ENCODE results near the gene SEMA4B.

Gene SEMA4B

GRCh38 chr15:90201130-90201943, at the start of gene SEMA4B:
TSS of gene SEMA4B (plus strand) at chr15:90201330. CDS start at chr15:90201579, 249 bp downstream.
- no peak for TF ChIP-seq CTCF (IDR thresholded peaks at IDR 0.05; ENCODE audit: insufficient read depth, missing control alignments)
- DNase-seq (ENCODE audit: insufficient read length, low spot score) (peak; percentile 84), FAIRE-seq (no peak)

GRCh38 chr15:90151989-90152645, 49.0 kb upstream of the SEMA4B start:
- no peak for FAIRE-seq

GRCh38 chr15:90153658-90154057, 47.5 kb upstream of the SEMA4B start:
- FAIRE-seq = no peak
- TF ChIP-seq CTCF (IDR thresholded peaks at IDR 0.05; ENCODE audit: insufficient read depth, missing control alignments) = no peak
- no peak for DNase-seq (ENCODE audit: insufficient read length, low spot score)

More at GRCh38 chr15:90151989-90152645, 49.0 kb upstream of the SEMA4B start:
- no peak for DNase-seq (ENCODE audit: insufficient read length, low spot score)
- no peak for TF ChIP-seq CTCF (IDR thresholded peaks at IDR 0.05; ENCODE audit: insufficient read depth, missing control alignments)

- FAIRE-seq = no peak
- TF ChIP-seq CTCF (IDR thresholded peaks at IDR 0.05; ENCODE audit: insufficient read depth, missing control alignments) = no peak
- no peak for DNase-seq (ENCODE audit: insufficient read length, low spot score)
Observed at GRCh38 chr15:90154246-90154645, 46.9 kb upstream of the SEMA4B start.

GRCh38 chr15:90154861-90155626, 46.1 kb upstream of the SEMA4B start:
- FAIRE-seq = no peak

GRCh38 chr15:90159213-90159612, 41.9 kb upstream of the SEMA4B start:
- FAIRE-seq (no peak), DNase-seq (ENCODE audit: insufficient read length, low spot score) (no peak)
- no peak for TF ChIP-seq CTCF (IDR thresholded peaks at IDR 0.05; ENCODE audit: insufficient read depth, missing control alignments)

More at GRCh38 chr15:90154861-90155626, 46.1 kb upstream of the SEMA4B start:
- DNase-seq (ENCODE audit: insufficient read length, low spot score) = no peak
- no peak for TF ChIP-seq CTCF (IDR thresholded peaks at IDR 0.05; ENCODE audit: insufficient read depth, missing control alignments)

Data from D721Med (cell line).